HG03135 (cell line): Measurements from ENCODE around the gene STARD5.
A peak's percentile ranks its signal among the peaks of the same experiment; 100 is the strongest.

Experiments used
- ATAC-seq: cut with Tn5 transposase; IDR thresholded peaks from one replicate; pipeline ENCODE4 v1.9.1; 2021; ENCODE audit warnings: mild to moderate bottlenecking, moderate library complexity; ENCODE audit not compliant: unreplicated experiment

Gene STARD5

GRCh38 chr15:81275711-81276392, 48.1 kb downstream of the STARD5 start:
- ATAC-seq = no peak

GRCh38 chr15:81274931-81275707, 48.8 kb downstream of the STARD5 start:
- ATAC-seq = peak; percentile 84

- no peak for ATAC-seq
Measured at GRCh38 chr15:81274255-81274654, 49.7 kb downstream of the STARD5 start.

- no peak for ATAC-seq
Measured at GRCh38 chr15:81273855-81274254, 50.1 kb downstream of the STARD5 start.

- ATAC-seq = no peak
Measured at GRCh38 chr15:81273200-81273599, 50.7 kb downstream of the STARD5 start.

- no peak for ATAC-seq
Measured at GRCh38 chr15:81271761-81272644, 51.9 kb downstream of the STARD5 start.

GRCh38 chr15:81270781-81271491, 53.0 kb downstream of the STARD5 start:
- no peak for ATAC-seq

GRCh38 chr15:81270188-81270587, 53.8 kb downstream of the STARD5 start:
- ATAC-seq = no peak

- no peak for ATAC-seq
Measured at GRCh38 chr15:81268881-81269601, 54.9 kb downstream of the STARD5 start.

- ATAC-seq = no peak
Measured at GRCh38 chr15:81268340-81268739, 55.6 kb downstream of the STARD5 start.

- peak; percentile 73 for ATAC-seq
Measured at GRCh38 chr15:81265944-81266775, 57.8 kb downstream of the STARD5 start.

GRCh38 chr15:81265256-81265943, 58.5 kb downstream of the STARD5 start:
- ATAC-seq = no peak

- ATAC-seq = no peak
Measured at GRCh38 chr15:81264072-81264857, 59.7 kb downstream of the STARD5 start.

- ATAC-seq = no peak
Measured at GRCh38 chr15:81263477-81263876, 60.5 kb downstream of the STARD5 start.

- ATAC-seq = no peak
Measured at GRCh38 chr15:81261172-81261811, 62.6 kb downstream of the STARD5 start.

- ATAC-seq = no peak
Measured at GRCh38 chr15:81259760-81260298, 64.1 kb downstream of the STARD5 start.
